HT-29 (cell line): ENCODE measurements around the gene UCP1. TPM values are rescaled to one million over a fixed set of nuclear protein-coding genes. Genes with fewer than 3 reads are reported as not detected.
"Not testable (repeated sequence)": the region's sequence is repeated elsewhere in the genome, so short reads cannot be mapped to it uniquely, and the experiment has no call there.

Experiments
- DNase-seq: peaks from one replicate; pipeline ENCODE4 v3.0.0-alpha.2; 2015; ENCODE audit warnings: low spot score
- small RNA-seq: library from RNA; depleted of rRNA; stranded (forward); fragments of <200 nt; gene quantifications from one replicate; pipeline ENCODE3, GENCODE V24; 2014
- total RNA-seq: library from RNA; depleted of rRNA; stranded (reverse); fragments of >200 nt; shearing (Covaris generic); gene quantifications from 2 replicates; pipeline ENCODE4 v1.2.3, GENCODE V29; 2014; rRNA removed

Gene UCP1
- total RNA-seq, 1 experiment from 2014 or later = not detected

GRCh38 chr4:140533951-140534480, 34.7 kb downstream of the UCP1 start:
- DNase-seq = no peak

DNA sequence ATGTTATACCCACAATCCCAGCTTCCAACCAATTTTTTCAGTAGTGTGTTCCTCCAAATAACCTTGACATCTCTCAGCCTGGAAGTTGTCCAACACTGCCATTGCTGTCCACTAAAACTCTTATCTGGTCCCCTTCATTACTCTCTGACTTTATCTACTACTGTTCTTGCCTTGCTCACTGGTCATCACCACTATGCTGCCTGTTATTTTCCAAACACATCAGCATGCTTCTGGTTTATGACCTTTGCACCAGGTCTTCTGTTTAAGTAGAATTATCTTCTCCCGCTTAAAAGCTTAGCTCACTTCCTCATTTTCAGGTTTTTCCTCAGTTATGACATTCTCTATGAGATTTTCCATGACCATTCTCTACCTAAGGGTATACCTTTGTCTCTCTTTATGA, 39.3 kb downstream of the UCP1 start:
- DNase-seq = no peak

- DNase-seq = peak; percentile 97
Observed at GRCh38 chr4:140523857-140524742, 44.7 kb downstream of the UCP1 start, which contains the start of gene ELMOD2. Gene ELMOD2, plus strand, starts transcription at chr4:140524168. Its CDS starts 1,261 bp downstream, at chr4:140525429.

GRCh38 chr4:140523370-140523856, 45.3 kb downstream of the UCP1 start:
- DNase-seq = no peak

DNA sequence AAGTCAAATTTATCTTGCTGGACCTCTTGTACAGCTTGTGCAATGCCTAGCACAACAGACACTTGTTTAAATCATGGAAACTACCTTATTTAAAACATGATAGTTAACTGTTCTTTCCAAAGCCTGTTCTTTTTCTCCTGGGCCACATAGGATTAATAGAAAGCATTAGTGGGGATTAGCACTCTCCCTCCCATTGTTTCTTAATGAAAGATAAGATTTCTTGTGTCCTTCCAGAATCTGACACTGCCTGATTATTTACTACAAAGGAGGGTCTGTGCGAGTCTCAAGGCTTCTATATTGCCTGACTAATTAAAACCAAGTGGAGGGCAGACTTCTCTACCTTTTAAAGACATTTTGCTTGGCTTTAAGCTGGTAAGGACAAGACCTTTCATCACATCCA, 53.3 kb downstream of the UCP1 start:
- DNase-seq = no peak

DNA sequence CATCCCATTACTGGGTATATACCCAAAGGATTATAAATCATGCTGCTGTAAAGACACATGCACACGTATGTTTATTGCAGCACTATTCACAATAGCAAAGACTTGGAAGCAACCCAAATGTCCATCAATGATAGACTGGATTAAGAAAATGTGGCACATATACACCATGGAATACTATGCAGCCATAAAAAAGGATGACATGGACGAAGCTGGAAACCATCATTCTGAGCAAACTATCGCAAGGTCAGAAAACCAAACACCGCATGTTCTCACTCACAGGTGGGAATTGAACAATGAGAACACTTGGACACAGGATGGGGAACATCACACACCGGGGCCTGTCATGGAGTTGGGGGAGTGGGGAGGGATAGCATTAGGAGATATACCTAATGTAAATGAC, 55.0 kb downstream of the UCP1 start:
- not testable (repeated sequence) for DNase-seq

Small RNAs within 50 kb of the gene (small RNA-seq; reads per million reads assigned to genes)
- gene AC108019.1 (not detected), gene RN7SL152P (not detected)

Other genes starting within 250 kb of the UCP1 start
- 9.5 and 10.8 TPM in 2 replicates for gene SCOC, start 195.3 kb downstream of the UCP1 start, total RNA-seq
- gene CLGN, start 141.3 kb downstream of the UCP1 start, total RNA-seq = 0.05 TPM in 1 of 2 replicates, not detected in the other
- gene MGAT4D, start 70.7 kb downstream of the UCP1 start, total RNA-seq = not detected in 2 replicates
- 4.9 and 9.9 TPM in 2 replicates for gene ELMOD2, start 44.8 kb downstream of the UCP1 start, total RNA-seq
- gene TBC1D9, start 187.4 kb upstream of the UCP1 start, total RNA-seq = 8.4 and 9.0 TPM in 2 replicates